HL-60 (cell line): ENCODE measurements around the gene BRAP.
"Not testable (repeated sequence)": the region's sequence is repeated elsewhere in the genome, so short reads cannot be mapped to it uniquely, and the experiment has no call there.

Experiments
- DNase-seq, 2 experiments: peaks; one replicate each; pipeline ENCODE4 v3.0.0-alpha.2; 2010 to 2020; ENCODE audit warnings: low read depth in 1 of 2, low spot score in 1 of 2
- H3K27ac ChIP-seq: fragments of 250-450 bp; sonication (Bioruptor Pico); replicated peaks from 2 replicates; pipeline ENCODE4 v1.5.1; 2020; ENCODE audit warnings: mild to moderate bottlenecking, moderate library complexity
- H3K27me3 ChIP-seq: fragments of 250-450 bp; sonication (Bioruptor Pico); 2 replicates; pipeline ENCODE4 v1.5.1; 2021; ENCODE audit warnings: mild to moderate bottlenecking, moderate library complexity; ENCODE audit not compliant: insufficient read depth, poor library complexity, severe bottlenecking
- H3K4me3 ChIP-seq: replicated peaks from 2 replicates; pipeline ENCODE4 v1.5.1; 2011; ENCODE audit warnings: mild to moderate bottlenecking, control low read depth, low read length; ENCODE audit not compliant: insufficient read depth
- CTCF ChIP-seq: IDR thresholded peaks from one replicate; pipeline ENCODE4 v1.5.1; 2011; ENCODE audit warnings: low read length, control low read depth, inconsistent platforms; ENCODE audit not compliant: insufficient read depth
- GABPA ChIP-seq: IDR thresholded peaks from 2 replicates; pipeline ENCODE4 v1.6.1; 2012; ENCODE audit warnings: low read depth
- POLR2AphosphoS5 ChIP-seq: IDR thresholded peaks from 2 replicates; pipeline ENCODE4 v1.6.1; 2012; ENCODE audit warnings: low read depth
- REST ChIP-seq: IDR thresholded peaks from 2 replicates; pipeline ENCODE4 v1.6.1; 2012; ENCODE audit warnings: low read depth; ENCODE audit not compliant: insufficient replicate concordance
- SPI1 ChIP-seq: IDR thresholded peaks from 2 replicates; pipeline ENCODE4 v1.6.1; 2012; ENCODE audit warnings: low read depth, mild to moderate bottlenecking, borderline replicate concordance

Gene BRAP

GRCh38 chr12:111685322-111685810 lies 390 bp downstream of the BRAP start:
- no peaks in the 10 kb centered on the region for H3K27me3 ChIP-seq
- DNase-seq, result peak in 1 of 2 experiments; percentile 19
- peak overlapping the region; percentile 89 for H3K4me3 ChIP-seq
- no peak for TF ChIP-seq SPI1
- TF ChIP-seq POLR2AphosphoS5, result no peak
- no peak for TF ChIP-seq REST
- TF ChIP-seq CTCF, result no peak
- TF ChIP-seq GABPA, result no peak
- H3K27ac ChIP-seq, result peak overlapping the region; percentile 87

- Histone ChIP-seq H3K27ac (peak overlapping the region; percentile 87), H3K4me3 (peak overlapping the region; percentile 89)
- not testable (repeated sequence) for DNase-seq, H3K27me3 ChIP-seq
Observed at GRCh38 chr12:111684485-111685198, 1.1 kb downstream of the BRAP start.

- DNase-seq, result no peak
- no peak overlapping the region for H3K4me3 ChIP-seq
- no peaks in the 10 kb centered on the region for H3K27me3 ChIP-seq
- no peak overlapping the region for H3K27ac ChIP-seq
- no peak for TF ChIP-seq GABPA
- no peak for TF ChIP-seq POLR2AphosphoS5
- TF ChIP-seq REST, result no peak
- TF ChIP-seq CTCF, result no peak
- TF ChIP-seq SPI1, result no peak
Observed at GRCh38 chr12:111677186-111677585, 8.6 kb downstream of the BRAP start.

- H3K27ac ChIP-seq, result no peak overlapping the region
- DNase-seq, result no peak
- no peak overlapping the region for H3K4me3 ChIP-seq
- no peak for TF ChIP-seq SPI1
- H3K27me3 ChIP-seq, result no peaks in the 10 kb centered on the region
Observed at GRCh38 chr12:111673503-111673902, 12.3 kb downstream of the BRAP start.

- TF ChIP-seq POLR2AphosphoS5 (no peak), REST (no peak), CTCF (no peak), SPI1 (no peak), GABPA (no peak)
- Histone ChIP-seq H3K27me3 (no peaks in the 10 kb centered on the region), H3K4me3 (no peak overlapping the region), H3K27ac (no peak overlapping the region)
- DNase-seq, result no peak
Observed at GRCh38 chr12:111672822-111673381, 12.9 kb downstream of the BRAP start.
